GM19328 (cell line): ENCODE measurements around the gene DMXL1.
"Not testable (repeated sequence)": the region's sequence is repeated elsewhere in the genome, so short reads cannot be mapped to it uniquely, and the experiment has no call there.

Source experiments
- ATAC-seq: cut with Tn5 transposase; IDR thresholded peaks from one replicate; pipeline ENCODE4 v1.9.1; 2021; ENCODE audit warnings: mild to moderate bottlenecking, moderate library complexity; ENCODE audit not compliant: unreplicated experiment

DMXL1 gene

DNA sequence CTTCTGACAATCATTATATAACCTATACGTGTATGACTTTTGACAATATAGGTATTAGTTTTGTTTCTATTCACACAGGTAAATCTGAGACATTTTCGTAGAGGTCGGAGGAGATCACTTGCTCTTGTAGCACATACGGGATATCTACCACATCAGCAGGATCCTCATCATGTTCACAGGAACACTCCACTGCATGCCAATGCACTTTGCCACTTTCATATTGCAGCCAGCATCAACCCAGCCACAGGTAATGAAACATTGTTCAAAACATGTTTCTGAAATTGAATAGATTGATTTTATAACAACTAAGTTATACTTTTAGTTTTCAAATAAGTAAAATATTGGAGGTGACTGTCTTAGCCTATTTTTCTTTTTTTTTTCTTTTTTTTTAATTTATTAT lies 50.0 kb downstream of the DMXL1 start:
- no peak for ATAC-seq

DNA sequence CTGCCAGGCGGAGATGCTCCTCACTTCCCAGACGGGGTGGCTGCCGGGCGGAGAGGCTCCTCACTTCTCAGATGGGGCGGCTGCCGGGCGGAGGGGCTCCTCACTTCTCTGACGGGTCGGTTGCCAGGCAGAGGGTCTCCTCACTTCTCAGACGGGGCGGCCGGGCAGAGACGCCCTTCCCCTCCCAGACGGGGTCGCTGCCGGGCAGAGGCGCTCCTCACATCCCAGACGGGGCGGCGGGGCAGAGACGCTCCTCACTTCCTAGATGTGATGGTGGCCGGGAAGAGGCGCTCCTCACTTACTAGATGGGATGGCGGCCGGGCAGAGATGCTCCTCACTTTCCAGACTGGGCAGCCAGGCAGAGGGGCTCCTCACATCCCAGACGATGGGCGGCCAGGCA lies 51.6 kb downstream of the DMXL1 start:
- not testable (repeated sequence) for ATAC-seq

DNA sequence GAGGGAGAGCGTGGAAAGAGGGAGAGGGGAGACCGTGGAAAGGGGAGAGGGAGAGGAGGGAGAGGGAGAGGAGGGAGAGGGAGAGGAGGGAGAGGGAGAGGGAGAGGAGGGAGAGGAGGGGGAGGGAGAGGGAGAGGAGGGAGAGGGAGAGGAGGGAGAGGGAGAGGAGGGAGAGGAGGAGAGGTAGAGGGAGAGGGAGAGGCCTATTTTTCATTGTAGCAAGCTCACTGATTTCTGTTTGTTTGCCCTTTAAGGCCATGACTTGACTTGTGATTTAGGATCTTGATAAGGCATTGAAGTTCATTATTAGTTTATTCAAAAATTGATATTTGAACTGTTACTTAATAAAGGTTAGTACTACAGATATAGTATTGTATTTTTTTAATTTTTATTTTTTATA lies 52.4 kb downstream of the DMXL1 start:
- no peak for ATAC-seq

DNA sequence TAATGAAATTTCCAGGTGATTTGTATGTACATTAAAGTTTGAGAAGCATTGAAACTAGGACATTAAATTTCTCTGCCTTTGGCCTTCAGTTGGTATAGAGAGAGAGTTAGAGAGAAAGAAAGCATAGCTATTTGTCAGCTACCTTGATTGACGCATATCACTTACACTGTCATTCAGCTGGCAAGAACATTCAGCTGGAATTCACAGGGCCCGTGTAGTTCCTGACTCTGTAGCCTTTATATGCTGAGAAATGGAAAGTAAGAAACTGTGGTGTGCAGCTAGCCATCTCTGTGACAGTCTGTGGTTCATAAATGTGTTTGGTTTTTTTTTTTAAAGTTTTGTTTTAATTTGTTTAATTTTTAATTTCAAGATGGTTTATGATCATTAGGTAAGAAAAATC lies 58.9 kb downstream of the DMXL1 start:
- no peak for ATAC-seq

DNA sequence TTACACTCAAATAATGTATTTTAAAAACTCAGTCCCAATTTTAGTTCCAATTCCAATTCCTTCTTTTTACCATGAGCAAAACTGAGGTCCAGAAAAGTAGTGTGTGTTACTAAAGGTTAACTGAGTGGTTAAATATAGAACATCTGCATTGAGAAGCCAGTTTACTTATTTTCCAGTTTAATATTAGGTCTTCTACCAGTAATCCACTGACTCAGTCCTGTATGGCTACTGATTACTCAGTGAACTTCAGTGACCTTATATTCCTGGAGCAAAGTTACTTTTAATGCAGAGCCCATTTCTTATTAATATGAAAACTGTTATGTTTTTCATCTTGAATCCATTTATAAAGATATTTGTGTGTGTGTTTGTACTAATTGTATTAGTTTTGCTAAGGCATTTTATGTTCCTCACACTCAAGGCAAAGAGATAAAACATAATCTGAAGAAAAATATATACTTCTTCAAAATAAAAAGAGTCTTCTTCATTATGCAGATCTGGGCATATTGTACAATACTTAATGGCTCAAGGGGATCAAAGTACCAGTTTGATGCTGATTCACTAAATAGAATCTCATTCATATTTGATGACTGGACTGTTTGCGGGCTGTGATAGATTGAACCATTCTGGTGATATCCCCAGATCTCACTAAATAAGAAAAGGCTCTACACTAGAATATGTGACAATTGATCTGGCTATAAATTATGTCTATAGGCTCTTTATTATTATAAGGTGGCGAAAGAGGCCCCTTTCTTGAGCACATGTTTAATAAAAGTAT lies 60.8 kb downstream of the DMXL1 start:
- ATAC-seq, result no peak

DNA sequence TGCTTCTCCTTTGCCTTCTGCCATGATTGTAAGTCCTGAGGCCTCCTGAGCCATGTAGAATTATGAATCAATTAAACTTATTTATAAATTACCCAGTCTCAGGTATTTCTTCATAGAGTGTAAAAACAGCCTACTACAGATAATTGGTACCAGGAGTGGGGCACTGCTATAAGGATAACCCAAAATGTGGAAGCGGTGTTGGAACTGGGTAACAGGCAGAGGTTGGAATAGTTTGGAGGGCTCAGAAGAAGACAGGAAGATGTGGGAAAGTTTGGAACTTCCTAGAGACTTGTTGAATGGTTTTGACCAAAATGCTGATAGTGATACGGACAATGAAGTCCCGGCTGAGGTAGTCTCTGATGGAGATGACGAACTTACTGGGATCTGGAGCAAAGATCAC lies 64.9 kb downstream of the DMXL1 start:
- ATAC-seq, result not testable (repeated sequence)

DNA sequence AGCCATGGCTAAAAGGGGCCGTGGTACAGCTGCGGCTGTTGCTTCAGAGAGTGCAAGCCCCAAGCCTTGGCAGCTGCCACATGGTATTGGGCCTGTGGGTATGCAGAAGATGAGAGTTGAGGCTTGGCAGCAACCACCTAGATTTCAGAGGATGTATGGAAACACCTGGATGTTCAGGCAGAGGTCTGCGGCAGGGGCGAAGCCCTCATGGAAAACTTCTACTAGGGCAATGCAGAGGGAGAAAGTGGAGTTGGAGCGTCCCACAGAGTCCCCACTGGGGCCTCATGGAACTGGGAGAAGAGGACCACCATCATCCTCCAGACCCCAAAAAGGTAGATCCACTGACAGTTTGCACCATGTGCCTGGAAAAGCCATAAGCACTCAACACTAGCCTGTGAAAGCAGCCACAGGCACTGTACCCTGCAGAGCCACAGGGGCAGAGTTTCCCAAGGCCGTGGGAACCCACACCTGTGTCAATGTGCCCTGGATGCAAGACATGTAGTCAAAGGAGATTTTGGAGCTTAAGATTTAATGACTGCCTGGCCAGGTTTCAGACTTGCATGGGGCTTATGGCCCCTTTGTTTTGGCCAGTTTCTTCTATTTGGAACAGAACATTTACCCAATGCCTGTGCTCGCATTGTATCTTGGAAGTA lies 65.9 kb downstream of the DMXL1 start:
- ATAC-seq, result no peak

DNA sequence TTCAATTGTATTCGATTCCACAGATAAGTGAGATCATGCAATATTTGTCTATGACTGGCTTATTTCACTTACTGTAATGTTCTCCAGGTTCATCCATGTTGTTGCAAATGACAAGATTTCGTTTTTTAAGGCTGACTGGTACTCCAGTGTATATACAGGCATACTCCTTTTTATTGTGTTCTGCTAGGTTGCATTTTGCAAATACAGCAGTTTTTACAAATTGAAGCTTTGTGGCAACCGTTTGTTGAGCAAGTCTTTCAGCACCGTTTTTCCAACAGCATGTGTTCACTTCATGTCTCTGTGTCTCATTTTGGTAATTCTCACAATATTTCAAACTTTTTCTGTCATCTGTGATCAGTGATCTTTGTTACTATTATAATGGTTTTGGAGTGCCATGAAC lies 82.7 kb downstream of the DMXL1 start:
- ATAC-seq, result no peak

DNA sequence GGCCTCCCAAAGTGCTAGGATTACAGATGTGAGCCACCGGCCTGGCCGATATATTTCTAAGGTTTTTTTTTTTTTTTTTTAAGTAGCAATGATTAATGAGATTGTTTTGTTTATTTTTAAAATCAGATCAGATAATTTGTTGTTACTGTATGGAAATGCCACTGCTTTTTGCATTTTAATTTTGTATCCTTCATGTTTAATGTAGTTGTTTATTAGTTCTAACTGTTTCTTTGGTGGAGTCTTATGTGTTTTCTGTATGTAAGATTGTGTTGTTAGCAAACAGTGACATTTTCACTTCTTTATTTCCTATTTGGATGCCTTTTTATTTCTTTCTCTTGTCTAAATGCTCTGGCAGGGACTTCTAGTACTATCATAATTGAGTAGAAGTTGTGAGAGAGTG lies 87.3 kb downstream of the DMXL1 start:
- no peak for ATAC-seq

DNA sequence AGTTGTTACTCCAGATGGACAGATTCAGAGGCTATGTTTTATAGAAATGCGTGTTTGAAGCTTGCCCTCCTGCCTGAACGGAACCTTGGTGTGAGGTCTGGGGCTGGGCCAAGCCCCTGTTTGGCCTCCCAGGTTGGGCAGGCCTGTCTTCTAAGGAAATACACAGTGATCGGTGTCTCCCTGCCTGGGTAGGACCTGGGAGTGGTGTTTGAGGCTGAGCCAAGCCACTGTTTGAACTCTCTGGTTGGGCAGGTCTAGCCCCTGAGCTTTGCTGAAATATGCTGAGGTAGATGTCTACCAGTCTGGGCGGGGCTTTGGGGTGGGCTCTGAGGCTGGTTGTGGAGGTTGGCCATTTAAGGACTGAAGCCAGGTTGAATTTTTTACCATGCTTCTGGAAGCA lies 90.5 kb downstream of the DMXL1 start:
- ATAC-seq, result no peak

DNA sequence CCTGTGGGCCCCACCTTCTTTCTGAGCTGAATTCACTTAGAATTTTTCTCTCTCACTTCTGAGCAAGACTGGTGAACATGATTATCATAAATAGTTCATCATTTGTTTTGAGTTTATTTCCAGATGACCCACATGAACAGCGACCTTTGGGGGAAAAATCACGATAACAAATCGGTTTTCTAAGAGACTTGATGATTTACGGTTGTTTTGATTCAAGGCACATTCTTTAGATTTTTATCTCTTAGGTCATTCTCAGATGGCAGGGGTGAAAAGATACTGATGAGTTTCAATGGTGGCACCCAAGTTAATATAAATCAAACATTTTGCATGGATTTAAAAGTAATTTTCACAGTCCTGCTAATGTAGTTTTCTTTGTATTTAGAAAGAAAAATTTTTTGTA lies 95.1 kb downstream of the DMXL1 start:
- no peak for ATAC-seq

DNA sequence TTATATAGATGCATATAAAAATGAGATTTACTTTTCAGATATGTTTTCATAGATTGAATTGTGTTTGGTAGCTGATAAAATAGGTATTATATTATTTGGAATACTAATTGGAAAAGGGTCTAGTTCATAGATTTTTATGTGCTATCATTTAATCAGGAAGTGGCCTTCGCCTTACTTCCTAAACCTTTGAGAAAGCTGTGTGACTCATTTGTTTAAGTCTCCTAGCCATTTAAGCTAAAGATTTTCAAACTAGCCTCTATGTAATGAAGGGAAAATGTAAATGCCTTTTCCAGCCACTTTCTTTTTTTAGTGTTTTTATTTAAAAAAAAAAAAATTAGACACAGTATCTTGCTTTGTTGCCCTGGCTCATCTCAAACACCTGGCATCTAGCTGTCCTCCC lies 97.5 kb downstream of the DMXL1 start:
- ATAC-seq, result no peak

DNA sequence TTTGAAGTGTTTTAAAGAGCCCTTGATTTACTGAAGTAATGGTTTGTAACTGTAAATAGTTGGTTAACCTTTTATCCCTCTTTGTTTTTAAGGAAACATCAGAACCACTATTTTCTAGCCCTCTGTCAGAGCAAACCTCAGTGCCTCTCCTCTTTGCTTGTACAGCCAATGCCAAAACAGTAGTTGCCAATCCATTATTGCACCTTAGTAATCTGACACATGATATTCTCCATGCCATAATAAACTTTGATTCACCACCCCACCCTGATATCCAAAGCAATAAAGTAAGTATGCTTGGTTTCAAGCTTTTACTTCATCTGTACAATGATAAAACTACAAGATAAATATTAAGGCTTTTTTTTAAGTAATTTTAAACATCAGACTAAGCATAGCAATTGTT lies 100.8 kb downstream of the DMXL1 start:
- no peak for ATAC-seq

DNA sequence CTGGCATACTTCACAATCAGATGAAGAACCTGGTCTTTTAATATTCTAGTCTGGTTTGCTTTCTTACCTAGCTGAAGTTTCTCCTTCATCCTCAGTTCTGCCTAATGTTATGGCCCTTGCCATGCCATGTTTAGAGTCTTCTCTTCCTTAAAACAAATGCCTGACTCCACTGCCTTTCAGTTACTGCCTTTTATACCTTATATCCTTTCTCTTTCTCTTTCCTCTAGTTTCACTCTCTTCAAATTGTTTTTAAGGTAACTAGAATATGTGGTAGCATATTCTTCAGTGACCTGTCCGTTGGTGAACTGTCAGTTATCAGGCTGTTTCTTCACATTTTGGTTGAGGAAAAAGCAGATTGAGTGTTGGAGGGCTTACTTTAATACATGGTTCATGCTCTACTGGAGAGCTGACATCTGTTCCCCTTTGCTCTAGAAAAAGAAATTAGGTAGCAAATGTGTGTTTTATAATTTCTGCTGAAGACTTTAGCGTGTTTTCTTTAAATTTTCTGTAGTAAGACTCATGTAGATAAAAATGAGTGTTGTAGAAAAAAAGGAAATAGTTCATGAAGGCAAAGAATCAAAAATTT lies 103.8 kb downstream of the DMXL1 start:
- no peak for ATAC-seq

DNA sequence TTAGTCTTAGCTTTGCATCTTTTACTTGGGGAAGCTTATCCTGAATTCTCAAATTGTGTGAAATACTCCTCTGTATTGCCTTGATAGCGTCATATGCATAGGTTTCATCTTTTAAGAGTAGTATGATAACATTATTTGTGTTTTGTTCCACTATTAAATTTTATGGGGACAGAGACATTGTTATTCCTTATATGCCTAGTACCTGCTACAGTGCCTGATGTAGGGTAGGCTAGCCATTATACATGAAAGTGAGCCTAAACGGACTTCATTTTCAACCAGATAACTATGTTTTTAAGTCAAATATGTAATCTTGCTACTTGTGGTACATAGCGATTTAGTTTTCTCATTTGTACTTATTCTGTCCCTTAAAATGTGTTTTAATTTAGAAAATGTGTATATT lies 105.9 kb downstream of the DMXL1 start:
- no peak for ATAC-seq

DNA sequence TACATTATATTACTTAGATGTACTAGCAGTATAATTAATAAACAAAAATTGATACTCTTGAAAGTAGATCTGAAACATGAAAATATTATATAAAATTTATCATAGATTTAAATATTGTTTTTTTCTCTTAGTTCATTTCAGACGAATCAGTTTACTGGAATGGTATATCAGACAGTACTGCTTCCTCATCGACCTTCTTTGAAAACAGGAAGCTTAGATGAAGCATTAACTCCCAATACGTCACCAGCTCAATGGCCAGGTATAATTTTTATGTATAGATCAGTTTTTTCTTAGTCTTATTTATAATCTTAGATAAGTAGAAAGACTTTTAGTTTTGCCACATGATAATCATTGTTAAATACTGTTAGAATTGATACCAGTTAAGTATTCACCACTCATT lies 106.3 kb downstream of the DMXL1 start:
- ATAC-seq, result no peak

DNA sequence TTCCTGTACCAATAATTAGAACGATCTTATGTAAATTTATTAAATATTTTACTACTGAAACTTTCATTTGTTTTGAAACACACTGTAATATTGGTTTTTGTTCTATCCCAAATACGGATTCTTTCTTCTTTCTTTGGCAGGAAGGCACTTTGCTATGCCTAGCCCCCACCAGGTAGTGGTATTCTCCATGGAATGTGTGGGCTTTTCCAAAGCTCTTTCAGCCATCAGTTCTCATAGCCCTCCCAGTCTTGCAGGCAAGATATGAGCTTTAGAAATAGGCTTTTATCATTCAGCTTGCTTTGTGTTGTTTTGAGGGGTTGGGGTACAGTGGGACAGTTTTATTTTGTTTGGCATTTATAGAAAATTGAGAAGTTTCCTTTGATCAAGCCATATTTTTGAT lies 107.5 kb downstream of the DMXL1 start:
- ATAC-seq, result no peak

DNA sequence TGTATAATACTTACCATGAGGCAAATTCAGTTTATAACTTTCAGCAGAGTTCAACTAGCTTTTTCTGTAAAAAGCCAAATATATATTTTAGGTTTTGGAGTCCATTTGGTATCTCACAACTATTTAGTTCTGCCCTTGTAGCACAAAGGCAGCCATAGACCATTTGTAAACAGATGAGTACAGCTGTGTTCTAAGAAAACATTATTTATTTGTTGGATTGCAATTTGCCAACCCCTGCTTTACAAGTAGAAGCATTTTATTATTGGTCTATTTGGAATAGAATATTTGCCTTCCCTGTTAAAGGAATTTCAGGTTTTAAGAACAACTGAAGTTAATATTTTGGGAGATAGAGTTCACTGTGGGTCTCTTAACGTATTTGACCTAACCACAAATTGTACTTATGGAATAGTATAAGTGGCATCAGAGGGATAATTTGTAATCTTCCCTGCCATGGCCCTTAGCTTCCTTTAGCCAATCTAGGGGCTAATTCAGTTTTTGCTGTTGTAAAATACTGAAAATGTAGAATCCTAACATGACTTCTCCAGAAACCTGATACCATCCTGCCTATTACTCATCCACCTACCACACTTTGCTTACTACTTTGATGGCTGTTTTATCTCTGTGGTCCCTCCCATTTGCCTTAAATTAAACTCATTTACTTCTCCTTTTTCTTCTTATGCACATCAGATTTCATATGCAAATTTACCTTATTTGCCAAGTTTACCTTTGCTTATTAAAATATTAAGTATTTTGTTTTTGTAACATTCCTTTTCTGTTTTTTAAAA lies 109.2 kb downstream of the DMXL1 start:
- no peak for ATAC-seq

DNA sequence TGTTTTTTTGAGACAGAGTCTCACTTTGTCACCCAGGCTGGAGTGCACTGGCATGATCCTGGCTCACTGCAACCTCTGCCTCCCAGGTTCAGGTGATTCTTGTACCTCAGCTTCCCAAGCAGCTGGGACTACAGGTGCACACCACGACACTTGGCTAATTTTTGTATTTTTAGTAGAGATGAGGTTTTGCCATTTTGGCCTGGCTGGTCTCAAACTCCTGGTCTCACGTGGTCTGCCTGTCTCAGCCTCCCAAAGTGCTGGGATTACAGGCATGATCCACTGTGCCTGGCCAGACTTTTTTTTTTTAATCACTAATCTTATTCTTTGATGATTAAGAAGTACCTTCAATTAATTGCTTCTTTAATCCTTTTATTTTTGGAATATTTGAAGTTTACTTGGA lies 114.6 kb downstream of the DMXL1 start:
- ATAC-seq, result not testable (repeated sequence)

DNA sequence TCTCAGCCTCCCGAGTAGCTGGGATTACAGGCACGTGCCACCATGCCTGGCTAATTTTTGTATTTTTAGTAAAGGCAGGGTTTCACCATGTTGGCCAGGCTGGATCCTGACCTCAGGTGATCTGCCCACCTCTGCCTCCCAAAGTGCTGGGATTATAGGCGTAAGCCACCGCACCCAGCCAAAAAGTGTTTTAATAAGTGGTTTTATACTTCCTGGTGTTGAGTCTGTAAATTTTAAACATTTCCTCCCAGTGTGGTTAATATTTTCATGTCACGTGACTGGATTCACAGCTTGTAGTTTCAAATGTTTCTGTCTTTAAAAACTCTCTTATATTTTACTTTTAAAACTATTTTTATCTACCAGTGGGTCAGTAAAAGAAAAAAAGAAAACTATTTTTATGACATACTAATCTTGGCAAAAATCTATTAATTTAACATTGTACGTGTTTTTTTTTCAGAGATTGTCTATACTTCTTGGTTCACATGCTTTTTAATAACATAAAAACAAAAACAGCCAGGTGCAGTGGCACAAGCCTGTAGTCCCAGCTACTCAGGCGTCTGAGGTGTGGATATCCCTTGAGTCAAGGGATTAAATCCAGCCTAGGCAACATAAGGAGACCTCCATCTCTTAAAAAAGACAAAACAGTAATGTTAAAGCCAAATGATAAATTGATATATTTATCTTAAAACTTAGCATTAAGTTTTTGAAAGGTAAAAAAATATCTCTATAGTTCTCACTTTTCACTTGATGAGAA lies 117.1 kb downstream of the DMXL1 start:
- no peak for ATAC-seq
